Epithelial cell of proximal tubule (primary cell): ENCODE results near the gene POMGNT1. TPM values are rescaled to one million over a fixed set of nuclear protein-coding genes. Genes with fewer than 3 reads are reported as not detected.

ENCODE experiments used
- DNase-seq: peaks from one replicate; pipeline ENCODE4 v3.0.0-alpha.2; 2011; ENCODE audit warnings: low read depth
- H3K4me3 ChIP-seq: 2 replicates; pipeline ENCODE4 v1.5.1; 2011; ENCODE audit warnings: low read depth, mild to moderate bottlenecking, low read length
- CTCF ChIP-seq: conservative IDR thresholded peaks from 2 replicates; pipeline ENCODE4 v1.5.1; 2012; ENCODE audit warnings: low read depth, mild to moderate bottlenecking, low read length
- total RNA-seq: library from RNA; depleted of rRNA; stranded (reverse); fragments of >200 nt; gene quantifications from 2 replicates; pipeline ENCODE4 v1.2.3, GENCODE V29; 2015

Gene POMGNT1
- total RNA-seq, 1 donor from 2014 or later, result 53.2 TPM

- H3K4me3 ChIP-seq, result no peak overlapping the region
- no peak for TF ChIP-seq CTCF
- DNase-seq, result no peak
Measured at GRCh38 chr1:46152016-46152415, 46.2 kb downstream of the POMGNT1 start.

- TF ChIP-seq CTCF, result no peak
- no peak for DNase-seq
Measured at GRCh38 chr1:46150085-46150484, 48.1 kb downstream of the POMGNT1 start.

GRCh38 chr1:46148318-46148717, 49.9 kb downstream of the POMGNT1 start:
- TF ChIP-seq CTCF, result no peak
- no peak for DNase-seq
- H3K4me3 ChIP-seq, result no peak overlapping the region

More at GRCh38 chr1:46150085-46150484, 48.1 kb downstream of the POMGNT1 start:
- H3K4me3 ChIP-seq, result no peak overlapping the region

Other genes starting within 250 kb of the POMGNT1 start
- 3.3 and 6.1 TPM in 2 replicates for gene PIK3R3, start 65.8 kb downstream of the POMGNT1 start, total RNA-seq
- gene TSPAN1, start 23.3 kb downstream of the POMGNT1 start, total RNA-seq, result 71.6 and 117 TPM in 2 replicates
- not detected in 2 replicates for gene P3R3URF, start 21.9 kb downstream of the POMGNT1 start, total RNA-seq
- 2.9 and 3.9 TPM in 2 replicates for gene LURAP1, start 4.9 kb upstream of the POMGNT1 start, total RNA-seq
- 23.6 and 30.6 TPM in 2 replicates for gene RAD54L, start 49.3 kb upstream of the POMGNT1 start, total RNA-seq
- gene LRRC41, start 105.2 kb upstream of the POMGNT1 start, total RNA-seq, result 104 and 105 TPM in 2 replicates
- gene UQCRH, start 105.3 kb upstream of the POMGNT1 start, total RNA-seq, result 545 and 884 TPM in 2 replicates
- 16.2 and 17.2 TPM in 2 replicates for gene NSUN4, start 142.4 kb upstream of the POMGNT1 start, total RNA-seq
- 4.3 and 12.8 TPM in 2 replicates for gene FAAH, start 195.9 kb upstream of the POMGNT1 start, total RNA-seq